MM.1S (cell line): Measurements from ENCODE around the gene SLC22A17.

Experiments used
- EZH2phosphoT487 ChIP-seq: fragments of 300-600 bp; sonication (generic); IDR thresholded peaks from 2 replicates; pipeline ENCODE4 v1.6.1; 2018; ENCODE audit warnings: antibody characterized with exemption, low read length
- TF ChIP-seq, protein P1 (sequence below): fragments of 300-600 bp; sonication (generic); IDR thresholded peaks from 2 replicates; pipeline ENCODE4 v1.5.1; 2016; ENCODE audit warnings: antibody characterized with exemption, low read length, mixed read lengths

DNA sequence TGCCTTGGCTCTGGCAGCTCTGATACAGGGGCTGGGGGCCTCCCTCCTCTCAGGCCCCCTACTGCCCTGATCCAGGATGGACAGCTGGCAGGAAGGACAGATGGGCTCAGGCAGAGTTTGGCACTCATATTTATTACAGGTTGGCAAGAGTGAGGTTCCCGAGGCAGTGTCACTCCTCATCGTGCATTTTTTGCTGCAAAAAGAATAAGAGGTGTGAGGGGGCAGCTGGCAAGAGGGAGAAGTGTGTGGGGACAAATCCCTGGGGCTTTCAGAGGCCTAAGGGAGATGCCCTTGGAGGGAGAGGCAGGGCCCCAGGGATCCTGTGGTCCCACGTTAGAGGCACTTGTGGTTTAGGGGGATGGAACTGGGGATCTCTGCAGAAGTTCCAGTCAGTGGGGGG lies 29.2 kb upstream of the SLC22A17 start:
- TF ChIP-seq, protein P1, sequence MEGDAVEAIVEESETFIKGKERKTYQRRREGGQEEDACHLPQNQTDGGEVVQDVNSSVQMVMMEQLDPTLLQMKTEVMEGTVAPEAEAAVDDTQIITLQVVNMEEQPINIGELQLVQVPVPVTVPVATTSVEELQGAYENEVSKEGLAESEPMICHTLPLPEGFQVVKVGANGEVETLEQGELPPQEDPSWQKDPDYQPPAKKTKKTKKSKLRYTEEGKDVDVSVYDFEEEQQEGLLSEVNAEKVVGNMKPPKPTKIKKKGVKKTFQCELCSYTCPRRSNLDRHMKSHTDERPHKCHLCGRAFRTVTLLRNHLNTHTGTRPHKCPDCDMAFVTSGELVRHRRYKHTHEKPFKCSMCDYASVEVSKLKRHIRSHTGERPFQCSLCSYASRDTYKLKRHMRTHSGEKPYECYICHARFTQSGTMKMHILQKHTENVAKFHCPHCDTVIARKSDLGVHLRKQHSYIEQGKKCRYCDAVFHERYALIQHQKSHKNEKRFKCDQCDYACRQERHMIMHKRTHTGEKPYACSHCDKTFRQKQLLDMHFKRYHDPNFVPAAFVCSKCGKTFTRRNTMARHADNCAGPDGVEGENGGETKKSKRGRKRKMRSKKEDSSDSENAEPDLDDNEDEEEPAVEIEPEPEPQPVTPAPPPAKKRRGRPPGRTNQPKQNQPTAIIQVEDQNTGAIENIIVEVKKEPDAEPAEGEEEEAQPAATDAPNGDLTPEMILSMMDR, result no peak
- no peak for TF ChIP-seq EZH2phosphoT487
